SK-N-SH (cell line): Measurements from ENCODE around the gene TBC1D1. TPM values are rescaled to one million over a fixed set of nuclear protein-coding genes. Genes with fewer than 3 reads are reported as not detected.

Experiments
- CTCF ChIA-PET: fragments of 300-600, 350-600 bp; formaldehyde crosslinking; extraction: SDS; loops from one replicate; lab custom pipeline; 2021; lab: Yijun Ruan, JAX
- POLR2A ChIA-PET: fragments of 350-600 bp; sonication (Branson Sonifier 250); formaldehyde crosslinking; extraction: SDS; loops from one replicate; lab custom pipeline; 2020; ENCODE audit warnings: antibody characterized with exemption, inconsistent platforms; lab: Yijun Ruan, JAX
- DNase-seq: peaks from one replicate; pipeline ENCODE4 v3.0.0; 2012
- H2AFZ ChIP-seq: fragments of 200-600 bp; sonication (generic); 2 replicates; pipeline ENCODE4 v1.8.1; 2016; ENCODE audit warnings: antibody characterized with exemption, mild to moderate bottlenecking, low read depth
- H3F3A ChIP-seq: fragments of 200-600 bp; sonication (generic); replicated peaks from 2 replicates; pipeline ENCODE3; 2016; ENCODE audit warnings: antibody characterized with exemption, mild to moderate bottlenecking; ENCODE audit not compliant: insufficient read depth
- H3K27ac ChIP-seq, 2 experiments: fragments of 200-500 bp in 1 of 2; fragments of 200-600 bp in 1 of 2; sonication (Bioruptor generic) in 1 of 2; sonication (generic), shearing (Covaris generic) in 1 of 2; 2 replicates each; pipeline versions ENCODE4 v1.5.1 to v1.6.1; 2014 to 2016; ENCODE audit warnings: low read depth in 2 of 2, inconsistent platforms in 1 of 2, low read length in 1 of 2, mild to moderate bottlenecking in 1 of 2, mixed read lengths in 1 of 2
- H3K27me3 ChIP-seq: fragments of 200-600 bp; sonication (generic), shearing (Covaris generic); 2 replicates; pipeline ENCODE4 v1.6.1; 2016; ENCODE audit warnings: mixed run types; ENCODE audit not compliant: insufficient read depth
- H3K36me3 ChIP-seq, 2 experiments: fragments of 200-500 bp in 1 of 2; fragments of 200-600 bp in 1 of 2; sonication (Bioruptor generic) in 1 of 2; sonication (generic) in 1 of 2; replicated peaks in 1 of 2; 2 replicates each; pipeline versions ENCODE3 to v1.5.1; 2014 to 2016; ENCODE audit warnings: low read length in 1 of 2, mild to moderate bottlenecking in 1 of 2; ENCODE audit not compliant: insufficient read depth in 2 of 2, control insufficient read depth in 1 of 2
- H3K4me1 ChIP-seq, 2 experiments: fragments of 200-500 bp in 1 of 2; fragments of 200-600 bp in 1 of 2; sonication (Bioruptor generic) in 1 of 2; sonication (generic), shearing (Covaris generic) in 1 of 2; 2 replicates each; pipeline versions ENCODE4 v1.5.1 to v1.6.1; 2014 to 2016; ENCODE audit warnings: low read depth in 1 of 2, low read length in 1 of 2, mixed run types in 1 of 2; ENCODE audit not compliant: insufficient read depth in 2 of 2, control insufficient read depth in 1 of 2
- H3K4me2 ChIP-seq: fragments of 200-600 bp; sonication (generic), shearing (Covaris generic); 2 replicates; pipeline ENCODE4 v1.6.1; 2017; ENCODE audit warnings: mixed run types
- H3K4me3 ChIP-seq, 2 experiments: fragments of 200-500 bp in 1 of 2; fragments of 200-600 bp in 1 of 2; sonication (Bioruptor generic) in 1 of 2; sonication (generic), shearing (Covaris generic) in 1 of 2; 2 replicates each; pipeline versions ENCODE4 v1.5.1 to v1.8.1; 2014 to 2016; ENCODE audit warnings: low read depth in 2 of 2, inconsistent platforms in 1 of 2, low read length in 1 of 2, mild to moderate bottlenecking in 1 of 2, mixed read lengths in 1 of 2, moderate library complexity in 1 of 2
- H3K79me2 ChIP-seq: fragments of 200-600 bp; sonication (generic); 2 replicates; pipeline ENCODE4 v1.8.1; 2017; ENCODE audit warnings: mild to moderate bottlenecking; ENCODE audit not compliant: insufficient read depth
- H3K9ac ChIP-seq: fragments of 200-600 bp; sonication (generic); 2 replicates; pipeline ENCODE4 v1.6.1; 2017; ENCODE audit warnings: mixed run types
- H3K9me2 ChIP-seq: fragments of 200-600 bp; sonication (generic); 2 replicates; pipeline ENCODE4 v1.6.1; 2017; ENCODE audit warnings: mixed run types
- H3K9me3 ChIP-seq: fragments of 200-600 bp; sonication (generic); 2 replicates; pipeline ENCODE4 v1.6.1; 2017; ENCODE audit warnings: mixed run types, mild to moderate bottlenecking, moderate library complexity
- H4K20me1 ChIP-seq: fragments of 200-600 bp; sonication (generic); 2 replicates; pipeline ENCODE4 v1.6.1; 2017; ENCODE audit warnings: mild to moderate bottlenecking, mixed run types; ENCODE audit not compliant: insufficient read depth
- CTCF ChIP-seq: fragments of 200-600 bp; sonication (generic); IDR thresholded peaks from 2 replicates; pipeline ENCODE4 v1.6.1; 2017; ENCODE audit warnings: antibody characterized with exemption, mild to moderate bottlenecking, moderate library complexity
- EP300 ChIP-seq, 2 experiments: IDR thresholded peaks; 2 replicates each; pipeline versions ENCODE4 v1.4.0 to v1.6.1; 2012; ENCODE audit warnings: borderline replicate concordance in 1 of 2, low read depth in 1 of 2, low read length in 1 of 2
- EZH2phosphoT487 ChIP-seq: fragments of 200-600 bp; sonication (generic); IDR thresholded peaks from 2 replicates; pipeline ENCODE4 v1.6.1; 2017; ENCODE audit warnings: low read depth, mixed run types, mild to moderate bottlenecking, antibody characterized with exemption, moderate library complexity, borderline replicate concordance
- FOXJ3 ChIP-seq: sonication (generic); formaldehyde crosslinking; IDR thresholded peaks from 2 replicates; pipeline ENCODE4 v1.5.1; 2020; ENCODE audit warnings: mild to moderate bottlenecking, missing genetic modification reagents
- GATA2 ChIP-seq: sonication (generic); formaldehyde crosslinking; IDR thresholded peaks from 2 replicates; pipeline ENCODE4 v1.5.0; 2020; ENCODE audit warnings: mild to moderate bottlenecking, missing genetic modification reagents
- NFIC ChIP-seq: IDR thresholded peaks from 2 replicates; pipeline ENCODE4 v1.4.0; 2012; ENCODE audit warnings: borderline replicate concordance
- NRF1 ChIP-seq: IDR thresholded peaks from 2 replicates; pipeline ENCODE4 v1.6.1; 2012; ENCODE audit warnings: low read depth, mild to moderate bottlenecking, low read length
- POLR2AphosphoS5 ChIP-seq: IDR thresholded peaks from 2 replicates; pipeline ENCODE4 v1.6.1; 2012; ENCODE audit warnings: low read depth, low read length
- REST ChIP-seq: IDR thresholded peaks from 2 replicates; pipeline ENCODE4 v1.6.1; 2012; ENCODE audit warnings: mild to moderate bottlenecking, low read depth, low read length, moderate library complexity
- SMC3 ChIP-seq: IDR thresholded peaks from 2 replicates; pipeline ENCODE4 v1.6.1; 2012; ENCODE audit warnings: low read depth, low read length, improper control_type of control experiment
- TAF1 ChIP-seq: IDR thresholded peaks from 2 replicates; pipeline ENCODE4 v1.6.1; 2012; ENCODE audit warnings: low read depth, mild to moderate bottlenecking, low read length, moderate library complexity, borderline replicate concordance
- TCF12 ChIP-seq: IDR thresholded peaks from 2 replicates; pipeline ENCODE4 v1.4.0; 2012
- USF1 ChIP-seq: IDR thresholded peaks from 2 replicates; pipeline ENCODE4 v1.4.0; 2012; ENCODE audit warnings: low read depth, borderline replicate concordance
- YY1 ChIP-seq: IDR thresholded peaks from 2 replicates; pipeline ENCODE4 v1.4.0; 2012; ENCODE audit warnings: low read depth, mild to moderate bottlenecking
- WGBS: methylation state at CpG from one replicate; pipeline ENCODE4 v1.1.6; 2017; ENCODE audit warnings: low lambda C conversion rate; 5-methylcytosine and 5-hydroxymethylcytosine counted together
- polyA plus RNA-seq, 3 experiments: library from polyadenylated mRNA; depleted of rRNA; stranded (reverse); fragments of >200 nt; gene quantifications; 2 replicates each; pipeline ENCODE4 v1.2.3, GENCODE V29; 2012

The TBC1D1 gene
- polyA plus RNA-seq, 1 of the 3 experiments (the other 2 are of a cell fraction): 29.8 TPM

- Histone ChIP-seq H3K9ac (no peak overlapping the region), H4K20me1 (no peaks in the 10 kb centered on the region), H3K9me2 (no peaks in the 10 kb centered on the region), H3K4me2 (no peak overlapping the region; the same call in 1 of the 2 replicates), H3K27ac (peak overlapping the region in 1 of 2 experiments; percentile 36; a peak in 1 of 4 replicates), H3K9me3 (no peaks in the 10 kb centered on the region), H3K4me1 (peaks cover 11 to 33% of the 10 kb centered on the region in 2 experiments; a peak in 3 of 4 replicates), H3K27me3 (no peaks in the 10 kb centered on the region), H2AFZ (no peak overlapping the region), H3K79me2 (no peaks in the 10 kb centered on the region), H3F3A (peaks cover 14% of the 10 kb centered on the region), H3K4me3 (no peak overlapping the region), H3K36me3 (no peaks in the 10 kb centered on the region)
- ChIA-PET POLR2A (interaction anchor here (0.7 kb wide), 1 partner anchor 32 kb away, joined by 3 read pairs; no protein-coding TSS in a partner anchor), CTCF (interaction anchor here (0.5 to 3.3 kb wide), 22 partner anchors 12 to 1304 kb away, joined by 3 to 24 read pairs (median 4); partner anchors contain the start of gene TLR10)
- 100% methylated on average over 3 of the region's 4 CpGs for WGBS
- TF ChIP-seq YY1 (no peak), TCF12 (no peak), TAF1 (no peak), POLR2AphosphoS5 (no peak), CTCF (no peak), GATA2 (no peak), FOXJ3 (CRISPR knock-in tag) (no peak), REST (no peak), NRF1 (no peak), SMC3 (no peak), USF1 (no peak), NFIC (no peak), EP300 (IDR thresholded peaks at IDR 0.05; ENCODE audit: borderline replicate concordance in 1 of 2, low read depth in 1 of 2, low read length in 1 of 2) (no peak), EZH2phosphoT487 (no peak)
- no peak for DNase-seq
Observed at GRCh38 chr4:38062776-38063097, 171.9 kb downstream of the TBC1D1 start.
